ENCODE results near the gene ST6GALNAC6. TPM values are rescaled to one million over a fixed set of nuclear protein-coding genes. Genes with fewer than 3 reads are reported as not detected.

Gene ST6GALNAC6
- total and polyA plus RNA-seq, 2 of the 4 experiments (the other 2 are of a cell fraction): 35.7 to 48.6 TPM

- DNase-seq (no peak), ATAC-seq (ENCODE audit: low read depth) (no peak)
- no peak overlapping the region for H4K8ac ChIP-seq (ENCODE audit: low read depth in 2 of 2, low read length in 2 of 2)
- no peak overlapping the region for H3K18ac ChIP-seq (ENCODE audit: low read depth, low read length)
- H2AK9ac ChIP-seq (replicated peaks; ENCODE audit: low read depth, low read length, poor library complexity): no peak overlapping the region
- no peak overlapping the region for H2BK20ac ChIP-seq (ENCODE audit: low read depth, low read length)
- H3K36me3 ChIP-seq (ENCODE audit: control insufficient read depth, insufficient read depth, low read length): peaks cover 7% of the 10 kb centered on the region
- H3K79me1 ChIP-seq (ENCODE audit: low read depth in 1 of 2, low read length in 2 of 2): peaks cover 16 to 53% of the 10 kb centered on the region in 2 experiments; a peak in 3 of 4 replicates
- WGBS, 2 experiments (ENCODE audit: extremely low coverage in 2 of 2, insufficient read length in 1 of 2): 33% methylated on average over 3 of the region's 11 CpGs; no CpG with 5 or more reads in 1 of the 2 experiments
- BruUV-seq (replicated peaks): no TSS peak
- peaks cover 25% of the 10 kb centered on the region for H3K4me1 ChIP-seq (ENCODE audit: control insufficient read depth, insufficient read depth, low read length)
- H4K91ac ChIP-seq (ENCODE audit: insufficient read depth, low read depth, low read length): no peak overlapping the region
- H3K56ac ChIP-seq (ENCODE audit: extremely low read depth, insufficient read depth, low read length): no peak overlapping the region
- dilution Hi-C loops (cut with HindIII; ENCODE audit: low sequenced_read_pairs, unreplicated experiment) (no loop called here), in situ Hi-C loops (cut with MboI; ENCODE audit: low sequenced_read_pairs) (loop anchor here (5.0 kb wide), 1 partner anchor 162 kb away; no protein-coding TSS in a partner anchor), intact Hi-C loops (cut with micrococcal nuclease) (no loop called here)
- CTCF ChIA-PET: interaction anchor here (0.5 kb wide), 1 partner anchor 181 kb away, joined by 3 read pairs; no protein-coding TSS in a partner anchor
- H3K4ac ChIP-seq (ENCODE audit: low read depth, low read length): no peak overlapping the region
- TF ChIP-seq RAD21 (IDR thresholded peaks at IDR 0.05; ENCODE audit: low read length) (no peak), CTCF (conservative IDR thresholded peaks at IDR 0.05; ENCODE audit: low read depth, low read length) (no peak), RCOR1 (IDR thresholded peaks at IDR 0.05; ENCODE audit: insufficient replicate concordance, low read length) (no peak), RFX5 (IDR thresholded peaks at IDR 0.05; ENCODE audit: low read depth, low read length) (no peak), CHD1 (IDR thresholded peaks at IDR 0.05; ENCODE audit: low read depth, low read length) (no peak), MAFK (IDR thresholded peaks at IDR 0.05; ENCODE audit: low read depth, low read length) (no peak), NFE2L2 (IDR thresholded peaks at IDR 0.05; ENCODE audit: low read depth, low read length) (no peak), BHLHE40 (IDR thresholded peaks at IDR 0.05; ENCODE audit: low read depth, low read length) (no peak), SMC3 (IDR thresholded peaks at IDR 0.05; ENCODE audit: low read depth, low read length) (no peak), USF2 (IDR thresholded peaks at IDR 0.05; ENCODE audit: low read depth, low read length) (no peak)
- no peak overlapping the region for H2BK15ac ChIP-seq (ENCODE audit: low read depth, low read length)
- no peak overlapping the region for H3K9ac ChIP-seq (ENCODE audit: low read depth, low read length)
- POLR2A ChIA-PET (ENCODE audit: unreplicated experiment): no interaction called here
- H2BK5ac ChIP-seq (ENCODE audit: low read depth, low read length, poor library complexity, severe bottlenecking): no peak overlapping the region
- H3K9me3 ChIP-seq (ENCODE audit: control insufficient read depth, insufficient read depth, low read length): no peaks in the 10 kb centered on the region
- H3K27me3 ChIP-seq (ENCODE audit: control insufficient read depth, insufficient read depth, low read length): no peaks in the 10 kb centered on the region
- H2AFZ ChIP-seq (replicated peaks; ENCODE audit: low read length, poor library complexity): no peak overlapping the region
- H4K20me1 ChIP-seq (ENCODE audit: insufficient read depth, low read length): peaks cover 31% of the 10 kb centered on the region
- peaks cover 40% of the 10 kb centered on the region for H3K9me1 ChIP-seq (ENCODE audit: insufficient read depth, low read length)
- H3K4me2 ChIP-seq (ENCODE audit: low read depth, low read length): no peak overlapping the region
- no peak overlapping the region for H4K5ac ChIP-seq (ENCODE audit: low read depth, low read length)
- H2BK120ac ChIP-seq (ENCODE audit: low read depth, low read length): no peak overlapping the region
- H3K27ac ChIP-seq (ENCODE audit: insufficient read depth, low read length): no peak overlapping the region
- no peak overlapping the region for H3K4me3 ChIP-seq (ENCODE audit: insufficient read depth, low read depth, low read length)
- H2AK5ac ChIP-seq (ENCODE audit: low read depth, low read length): no peak overlapping the region
- no peak overlapping the region for H3K14ac ChIP-seq (replicated peaks; ENCODE audit: low read depth, low read length)
- H3K23ac ChIP-seq (ENCODE audit: low read depth, low read length): no peak overlapping the region
These were observed 35.6 kb upstream of the ST6GALNAC6 start for GRCh38 chr9:127934986-127935385.

All from IMR-90 (cell line).